GM21576 (cell line): ENCODE measurements around the gene CBY1.
"Not testable (repeated sequence)": the region's sequence is repeated elsewhere in the genome, so short reads cannot be mapped to it uniquely, and the experiment has no call there.

Source experiments
- ATAC-seq: cut with Tn5 transposase; IDR thresholded peaks from one replicate; pipeline ENCODE4 v1.9.1; 2021; ENCODE audit warnings: mild to moderate bottlenecking, moderate library complexity; ENCODE audit not compliant: unreplicated experiment

Gene CBY1

GRCh38 chr22:38656256-38657044 is at the start of gene CBY1, which contains the start of gene FAM227A:
CBY1 (plus strand) TSS chr22:38656638; CDS start chr22:38668055, 11,417 bp downstream.
FAM227A (minus strand) TSS chr22:38656392; CDS start chr22:38650168, 6,224 bp downstream.
- ATAC-seq, result peak; percentile 55

GRCh38 chr22:38607680-38608079 is 48.8 kb upstream of the CBY1 start:
- no peak for ATAC-seq

- no peak for ATAC-seq
Observed at GRCh38 chr22:38608992-38609750, 47.3 kb upstream of the CBY1 start.

- no peak for ATAC-seq
Observed at GRCh38 chr22:38610234-38610633, 46.2 kb upstream of the CBY1 start.

GRCh38 chr22:38611559-38611958 is 44.9 kb upstream of the CBY1 start:
- no peak for ATAC-seq

GRCh38 chr22:38612217-38613006 is 44.0 kb upstream of the CBY1 start:
- ATAC-seq, result no peak

GRCh38 chr22:38613588-38613987 is 42.9 kb upstream of the CBY1 start:
- ATAC-seq, result no peak

GRCh38 chr22:38614332-38615063 is 41.9 kb upstream of the CBY1 start:
- ATAC-seq, result no peak

- ATAC-seq, result not testable (repeated sequence)
Observed at GRCh38 chr22:38615064-38615405, 41.4 kb upstream of the CBY1 start.

- ATAC-seq, result no peak
Observed at GRCh38 chr22:38618258-38618657, 38.2 kb upstream of the CBY1 start.

- no peak for ATAC-seq
Observed at GRCh38 chr22:38618682-38619081, 37.8 kb upstream of the CBY1 start.

GRCh38 chr22:38623351-38623750 is 33.1 kb upstream of the CBY1 start:
- no peak for ATAC-seq

GRCh38 chr22:38628444-38628843 is 28.0 kb upstream of the CBY1 start:
- no peak for ATAC-seq

- ATAC-seq, result no peak
Observed at GRCh38 chr22:38629108-38629507, 27.3 kb upstream of the CBY1 start.

GRCh38 chr22:38631724-38632123 is 24.7 kb upstream of the CBY1 start:
- ATAC-seq, result no peak

- no peak for ATAC-seq
Observed at GRCh38 chr22:38632528-38632927, 23.9 kb upstream of the CBY1 start.

GRCh38 chr22:38638216-38638615 is 18.2 kb upstream of the CBY1 start:
- ATAC-seq, result no peak

GRCh38 chr22:38638728-38639127 is 17.7 kb upstream of the CBY1 start:
- ATAC-seq, result no peak

GRCh38 chr22:38641476-38642040 is 14.9 kb upstream of the CBY1 start:
- ATAC-seq, result no peak

GRCh38 chr22:38644245-38644644 is 12.2 kb upstream of the CBY1 start:
- not testable (repeated sequence) for ATAC-seq
